GM12875 (cell line): Measurements from ENCODE around the gene TESMIN.

Source experiments
- H3K4me3 ChIP-seq: one replicate; pipeline ENCODE4 v1.5.1; 2011; ENCODE audit warnings: low read depth, low read length, control low read depth
- TF ChIP-seq, protein P1 (sequence below): IDR thresholded peaks from 2 replicates; pipeline ENCODE4 v1.5.1; 2011; ENCODE audit warnings: low read depth, mild to moderate bottlenecking, control low read depth, inconsistent platforms, low read length, moderate library complexity, borderline replicate concordance; ENCODE audit not compliant: insufficient read depth

The TESMIN gene

DNA sequence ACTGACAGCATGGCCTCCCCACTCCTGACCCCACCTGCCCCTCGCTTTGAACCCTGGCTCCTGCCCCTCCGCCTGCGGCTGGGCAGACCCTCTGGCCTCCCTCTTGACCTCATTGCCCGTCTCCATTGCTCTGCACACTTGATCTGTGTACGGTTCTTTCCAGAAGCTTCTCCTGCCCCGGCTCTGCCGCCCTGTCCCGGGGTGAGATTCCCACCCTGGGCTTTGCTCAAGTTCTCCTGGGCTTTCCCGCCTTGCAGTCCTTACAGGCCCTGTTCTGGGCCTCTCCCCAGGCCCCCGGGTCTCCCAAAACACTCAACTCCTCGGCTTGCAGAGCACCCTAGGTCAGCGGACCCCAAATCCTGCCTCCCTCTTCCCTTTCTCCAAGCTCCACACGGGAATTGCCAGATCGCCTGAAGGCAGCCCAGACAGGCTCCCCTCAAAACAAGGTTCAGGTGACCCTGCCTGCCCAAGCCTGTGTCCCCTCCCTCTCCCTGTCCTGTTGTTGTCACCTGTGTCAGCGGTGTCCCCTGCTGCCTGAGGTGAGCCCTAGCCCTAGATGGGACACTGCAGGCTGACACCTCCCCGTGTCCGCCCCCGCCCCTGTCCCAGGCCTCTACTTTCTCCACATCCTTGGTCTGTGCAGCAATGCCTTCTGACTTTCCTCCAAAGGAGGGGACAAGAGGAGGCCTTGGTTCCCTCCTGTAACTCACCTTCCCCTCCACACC, 65.5 kb downstream of the TESMIN start:
- TF ChIP-seq, protein P1, sequence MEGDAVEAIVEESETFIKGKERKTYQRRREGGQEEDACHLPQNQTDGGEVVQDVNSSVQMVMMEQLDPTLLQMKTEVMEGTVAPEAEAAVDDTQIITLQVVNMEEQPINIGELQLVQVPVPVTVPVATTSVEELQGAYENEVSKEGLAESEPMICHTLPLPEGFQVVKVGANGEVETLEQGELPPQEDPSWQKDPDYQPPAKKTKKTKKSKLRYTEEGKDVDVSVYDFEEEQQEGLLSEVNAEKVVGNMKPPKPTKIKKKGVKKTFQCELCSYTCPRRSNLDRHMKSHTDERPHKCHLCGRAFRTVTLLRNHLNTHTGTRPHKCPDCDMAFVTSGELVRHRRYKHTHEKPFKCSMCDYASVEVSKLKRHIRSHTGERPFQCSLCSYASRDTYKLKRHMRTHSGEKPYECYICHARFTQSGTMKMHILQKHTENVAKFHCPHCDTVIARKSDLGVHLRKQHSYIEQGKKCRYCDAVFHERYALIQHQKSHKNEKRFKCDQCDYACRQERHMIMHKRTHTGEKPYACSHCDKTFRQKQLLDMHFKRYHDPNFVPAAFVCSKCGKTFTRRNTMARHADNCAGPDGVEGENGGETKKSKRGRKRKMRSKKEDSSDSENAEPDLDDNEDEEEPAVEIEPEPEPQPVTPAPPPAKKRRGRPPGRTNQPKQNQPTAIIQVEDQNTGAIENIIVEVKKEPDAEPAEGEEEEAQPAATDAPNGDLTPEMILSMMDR: no peak

GRCh38 chr11:68684385-68685356, 66.6 kb downstream of the TESMIN start, which contains the start of gene GAL:
Gene GAL, plus strand, starts transcription at chr11:68684544. Its CDS starts 380 bp downstream, at chr11:68684924.
- TF ChIP-seq, protein P1: no peak

More for the DNA sequence above, 65.5 kb downstream of the TESMIN start:
- H3K4me3 ChIP-seq: no peak overlapping the region

DNA sequence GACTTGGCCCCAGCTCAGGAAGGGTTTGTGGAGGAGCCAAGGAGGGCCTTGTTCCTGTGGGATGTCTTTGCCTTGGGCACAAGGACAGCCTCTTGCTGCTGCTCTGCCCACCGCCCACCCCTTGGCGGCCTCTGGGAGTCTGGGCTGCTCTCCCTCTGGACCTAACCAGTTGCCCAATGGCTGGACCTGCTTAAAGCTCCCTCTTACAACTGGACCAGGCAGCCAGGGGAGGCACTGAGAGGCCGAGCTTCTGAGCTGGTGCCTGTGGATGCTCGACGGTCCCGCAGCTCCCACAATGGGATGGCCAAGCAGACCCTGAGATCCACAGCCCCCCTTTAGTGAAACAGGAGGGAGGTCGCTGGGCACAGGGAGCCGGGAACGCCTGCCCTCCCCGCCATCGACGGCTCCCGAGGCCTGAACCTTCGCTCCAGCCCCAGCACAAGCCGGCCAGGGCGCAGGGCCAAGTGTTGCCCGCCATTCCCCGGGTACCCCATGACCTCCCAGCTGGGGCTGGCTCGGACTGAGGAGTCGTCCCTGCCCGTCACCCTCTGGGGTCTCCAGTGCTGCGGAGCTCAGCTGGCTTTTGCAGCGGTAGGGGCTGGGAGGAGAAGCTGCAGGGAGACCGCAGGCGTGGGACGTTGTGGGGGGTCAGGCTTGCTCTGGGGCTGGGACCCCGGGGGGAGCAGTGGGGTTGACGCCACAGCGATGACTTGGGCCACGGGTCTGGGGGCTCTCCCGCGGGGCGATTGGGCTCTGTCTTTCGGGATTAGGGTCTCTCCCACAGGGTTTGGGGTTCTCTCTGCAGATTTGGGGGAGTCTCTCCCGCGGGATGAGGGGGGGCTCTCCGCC, 67.6 kb downstream of the TESMIN start:
- H3K4me3 ChIP-seq: no peak overlapping the region
- TF ChIP-seq, protein P1: no peak

More at GRCh38 chr11:68684385-68685356, 66.6 kb downstream of the TESMIN start, which contains the start of gene GAL:
- no peak within 1 kb of the TSS for H3K4me3 ChIP-seq

- H3K4me3 ChIP-seq: no peak overlapping the region
- TF ChIP-seq, protein P1: no peak
These were observed 68.2 kb downstream of the TESMIN start for GRCh38 chr11:68683121-68683520.

DNA sequence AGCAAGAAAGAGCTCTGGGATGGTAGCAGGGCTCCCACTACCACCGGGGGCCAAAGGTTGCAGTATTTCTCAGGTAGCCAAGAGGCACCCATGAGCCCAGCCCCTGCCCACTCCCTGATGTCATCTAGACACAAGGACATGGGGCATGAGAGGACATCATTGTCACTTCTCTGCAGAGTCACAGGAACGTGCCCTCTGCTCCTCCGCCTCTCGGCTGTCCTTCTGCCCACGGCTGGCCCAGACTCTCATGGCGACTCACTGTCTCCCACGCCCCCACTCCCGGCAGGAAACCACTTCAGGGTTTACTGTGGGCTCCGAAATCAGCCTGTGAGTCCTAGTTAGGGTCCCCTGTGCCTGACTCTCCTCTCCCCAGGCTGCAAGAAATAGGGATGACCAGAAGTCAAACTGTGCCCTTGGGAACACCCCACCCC, 68.8 kb downstream of the TESMIN start:
- TF ChIP-seq, protein P1: no peak

DNA sequence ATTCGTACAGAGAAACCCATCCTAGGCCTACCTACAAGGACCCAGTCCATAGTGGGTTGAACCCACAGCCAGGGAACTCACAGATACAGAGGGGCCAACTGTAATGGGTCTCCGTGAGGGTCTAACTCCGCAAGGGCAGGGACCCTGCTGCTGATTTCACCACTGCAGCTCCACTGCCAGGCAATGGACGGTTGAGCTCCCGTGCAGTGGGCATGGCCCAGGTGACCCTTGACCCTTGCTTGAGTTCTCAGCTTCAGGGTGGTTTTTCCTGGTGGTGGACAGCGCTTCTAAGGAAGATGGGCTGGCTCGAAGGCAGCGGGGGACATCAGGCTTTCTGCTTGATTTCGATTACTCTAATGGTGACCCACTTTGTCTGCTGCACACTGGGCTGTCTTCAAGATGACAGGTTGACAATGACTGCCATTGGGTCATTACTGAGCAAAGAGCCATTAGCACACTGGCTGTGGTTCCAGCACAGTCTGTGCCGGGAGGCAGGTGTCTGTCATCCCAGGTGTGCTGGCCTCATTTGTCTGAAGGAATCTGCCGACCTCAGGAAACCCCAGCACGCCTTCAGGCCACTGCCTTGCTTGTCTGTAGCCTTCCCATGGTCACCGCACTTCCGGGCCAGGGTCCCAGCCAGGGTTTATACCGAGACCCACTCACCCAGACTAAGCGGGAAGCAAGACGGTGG, 70.6 kb downstream of the TESMIN start:
- TF ChIP-seq, protein P1: no peak
- H3K4me3 ChIP-seq: no peak overlapping the region

More for the DNA sequence above, 68.8 kb downstream of the TESMIN start:
- H3K4me3 ChIP-seq: no peak overlapping the region
